ENCODE results near the gene TMEM259.

The TMEM259 gene

DNA sequence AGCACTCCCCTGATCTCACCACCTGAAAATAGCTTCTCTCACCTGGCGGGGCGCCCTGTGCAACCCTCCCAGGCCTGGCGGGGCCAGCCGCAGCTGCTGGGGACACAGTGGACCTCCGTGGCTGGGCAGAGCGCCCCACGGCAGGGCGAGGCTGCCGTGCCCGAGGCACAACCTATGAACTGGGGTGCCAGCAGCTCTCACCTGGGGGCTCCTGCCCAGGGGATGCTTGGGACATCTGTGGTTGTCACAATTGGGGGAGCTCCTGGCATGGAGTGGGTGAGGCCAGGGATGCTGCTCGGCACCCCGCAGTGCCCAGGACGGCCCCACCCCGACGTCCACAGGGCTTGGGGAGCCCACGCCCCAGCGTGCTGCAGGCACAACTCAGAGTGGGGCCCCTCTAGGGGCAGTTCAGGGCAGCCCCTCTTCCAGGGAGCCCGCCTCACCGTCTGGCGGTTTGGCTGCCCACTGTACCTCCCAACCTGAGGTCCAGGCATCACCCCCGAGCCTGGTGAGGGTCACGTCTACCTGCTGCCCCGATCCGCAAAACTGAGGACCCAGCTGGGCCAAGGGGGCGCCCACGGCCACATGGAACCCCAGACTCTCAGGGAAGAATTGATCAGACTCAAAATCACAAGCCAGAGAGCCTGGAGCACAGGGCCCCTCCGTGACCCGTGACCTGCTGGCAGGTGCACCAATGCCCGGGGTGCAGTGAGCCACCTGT is 5.7 kb downstream of the TMEM259 start:
- no peak for DNase-seq

DNA sequence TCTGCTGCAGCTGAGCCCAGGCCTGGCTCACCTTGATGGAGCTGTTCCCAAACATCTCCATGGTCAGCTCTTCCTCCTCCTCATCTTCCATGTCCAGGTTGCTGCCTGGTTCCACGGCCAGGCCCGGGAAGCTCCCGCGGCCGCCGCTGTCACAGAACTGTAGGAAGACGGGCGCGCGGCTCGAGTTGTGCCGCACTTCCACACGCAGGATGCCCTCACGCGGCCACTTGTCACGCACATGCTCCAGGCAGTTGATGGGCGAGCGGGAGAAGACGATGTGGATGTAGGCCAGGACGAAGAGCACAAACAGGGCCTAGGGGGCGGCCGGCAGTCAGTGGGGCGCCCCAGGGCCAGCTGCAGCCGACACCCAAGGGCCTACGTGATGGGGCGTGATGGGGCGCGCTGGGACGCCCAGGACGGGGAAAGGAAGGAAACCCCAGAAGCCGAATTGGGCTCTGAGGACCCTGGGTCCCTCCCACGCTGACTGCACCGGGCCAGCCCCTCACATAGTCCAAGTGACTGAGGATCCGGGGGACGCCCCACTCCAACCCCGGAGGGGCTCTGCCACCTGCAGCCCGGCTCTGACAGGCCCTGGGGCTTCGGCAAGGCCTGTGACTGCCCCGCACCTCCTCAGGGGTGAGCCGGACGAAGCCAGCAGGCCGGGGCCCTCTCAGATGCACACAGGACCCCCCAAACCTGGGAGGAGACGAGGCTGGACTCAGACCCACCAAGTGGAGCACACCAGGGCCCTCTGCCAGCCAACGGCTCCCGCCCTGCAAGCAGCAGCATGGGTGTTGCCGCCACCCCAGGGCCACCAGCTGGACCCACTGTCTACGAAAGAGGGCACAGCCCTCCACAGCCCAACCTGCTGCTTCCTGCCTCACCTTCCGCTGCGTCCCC is 6.5 kb downstream of the TMEM259 start:
- no peak for DNase-seq

DNA sequence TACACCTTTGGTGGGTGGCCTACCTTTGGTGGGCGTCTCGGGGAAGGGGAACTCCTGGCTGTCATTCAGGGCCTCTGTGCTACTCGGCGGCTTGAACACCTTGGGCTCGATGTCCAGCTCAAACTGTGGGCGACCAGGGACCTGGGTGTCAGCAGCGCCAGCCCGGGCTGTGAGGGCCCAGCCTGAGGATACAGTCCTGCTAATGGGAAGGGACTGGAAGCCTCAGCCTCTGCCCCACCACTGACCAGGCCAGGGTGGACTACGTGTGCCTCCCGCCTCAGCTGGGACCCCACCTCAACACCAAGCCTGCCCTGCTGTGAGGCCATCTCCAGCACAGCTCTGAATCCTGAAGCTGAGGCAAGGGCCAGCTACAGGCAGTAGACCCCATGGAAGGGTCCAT is 7.7 kb downstream of the TMEM259 start:
- no peak for DNase-seq

DNA sequence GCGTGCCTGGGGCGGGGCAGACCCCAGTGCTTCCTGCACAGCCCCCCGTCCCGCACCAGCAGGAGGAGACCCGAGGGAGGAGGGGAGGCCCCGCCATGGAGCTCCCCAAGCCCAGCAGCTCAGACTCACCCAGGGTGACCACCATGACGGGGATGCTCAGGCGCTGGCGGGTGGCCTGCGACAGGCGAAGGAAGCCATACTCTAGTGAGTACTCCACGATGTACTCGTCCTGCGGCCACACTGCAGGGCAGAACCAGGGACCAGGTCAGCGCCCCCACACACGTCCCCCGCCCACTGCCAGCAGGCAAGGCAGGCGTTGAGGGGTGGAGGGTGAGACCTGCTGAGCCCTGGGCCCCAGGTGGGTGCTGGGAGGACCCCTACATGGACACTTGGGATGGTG is 8.6 kb downstream of the TMEM259 start:
- no peak for DNase-seq

DNA sequence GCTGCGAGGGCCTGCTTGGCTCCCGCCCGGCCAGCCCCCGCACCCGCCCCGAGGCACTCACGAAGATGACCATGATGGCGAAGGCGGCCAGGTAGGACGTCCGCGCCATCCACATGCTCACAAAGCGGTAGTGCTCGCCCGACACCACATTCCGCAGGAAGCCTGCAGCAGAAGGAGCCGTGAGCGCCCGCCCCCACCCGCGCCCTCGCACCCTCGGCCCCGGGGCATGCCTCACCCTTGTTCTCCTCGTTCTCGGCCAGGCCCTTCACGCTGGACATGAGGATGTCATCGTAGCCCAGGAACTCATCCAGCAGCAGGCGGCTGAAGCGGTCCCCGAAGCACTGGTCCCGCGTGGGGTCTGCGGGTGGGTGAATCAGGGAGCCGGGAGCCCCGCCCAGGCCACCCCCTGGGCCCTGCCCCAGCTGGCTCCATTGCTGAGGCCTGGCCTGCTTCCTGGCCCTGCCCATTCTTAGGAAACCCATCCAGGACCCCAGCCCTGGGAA is 9.0 kb downstream of the TMEM259 start:
- no peak for DNase-seq

DNA sequence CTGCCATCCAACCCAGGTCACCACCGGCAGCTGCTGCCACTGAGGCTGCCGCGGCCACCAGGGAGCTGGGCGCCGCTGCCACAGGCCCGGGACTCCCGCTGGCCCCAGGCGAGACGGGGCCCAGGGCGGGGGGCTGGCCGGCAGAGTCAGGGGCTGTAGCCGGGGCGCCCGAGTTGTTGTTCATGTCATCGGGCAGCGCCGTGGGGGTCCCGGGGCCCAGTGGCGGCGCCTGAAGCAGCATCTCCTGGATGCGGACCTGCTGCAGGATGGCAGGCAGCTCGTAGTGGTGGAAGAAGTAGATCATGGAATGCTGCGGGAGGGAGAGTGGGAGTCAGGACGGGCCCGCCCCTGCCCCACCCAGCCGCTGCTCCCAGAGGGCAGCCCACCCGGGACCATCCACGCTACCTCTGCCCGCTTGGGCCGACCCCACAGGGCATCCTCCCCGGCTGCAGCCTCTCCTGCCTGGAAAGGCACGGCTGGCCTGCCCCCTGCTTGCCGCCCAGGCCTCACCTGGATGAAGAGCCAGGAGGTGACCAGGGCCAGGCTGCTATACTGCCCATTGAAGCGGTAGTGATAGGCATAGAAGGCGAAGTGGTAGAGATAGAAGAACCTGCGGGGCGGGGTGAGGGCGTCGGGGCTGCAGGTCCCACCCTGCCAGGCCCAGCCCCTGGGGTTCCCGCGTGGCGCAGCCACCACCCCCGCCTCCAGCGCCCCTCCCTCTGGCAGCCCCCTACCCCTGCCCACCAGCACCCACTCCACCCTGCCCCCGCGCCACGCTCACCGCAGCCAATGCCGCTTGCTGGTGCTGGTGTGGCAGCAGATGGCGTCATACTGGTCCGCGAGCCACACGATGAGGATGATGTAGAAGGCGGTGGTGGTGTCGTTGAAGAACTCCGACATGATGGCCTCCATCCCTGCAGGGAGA is 10.1 kb downstream of the TMEM259 start:
- DNase-seq, result no peak

DNA sequence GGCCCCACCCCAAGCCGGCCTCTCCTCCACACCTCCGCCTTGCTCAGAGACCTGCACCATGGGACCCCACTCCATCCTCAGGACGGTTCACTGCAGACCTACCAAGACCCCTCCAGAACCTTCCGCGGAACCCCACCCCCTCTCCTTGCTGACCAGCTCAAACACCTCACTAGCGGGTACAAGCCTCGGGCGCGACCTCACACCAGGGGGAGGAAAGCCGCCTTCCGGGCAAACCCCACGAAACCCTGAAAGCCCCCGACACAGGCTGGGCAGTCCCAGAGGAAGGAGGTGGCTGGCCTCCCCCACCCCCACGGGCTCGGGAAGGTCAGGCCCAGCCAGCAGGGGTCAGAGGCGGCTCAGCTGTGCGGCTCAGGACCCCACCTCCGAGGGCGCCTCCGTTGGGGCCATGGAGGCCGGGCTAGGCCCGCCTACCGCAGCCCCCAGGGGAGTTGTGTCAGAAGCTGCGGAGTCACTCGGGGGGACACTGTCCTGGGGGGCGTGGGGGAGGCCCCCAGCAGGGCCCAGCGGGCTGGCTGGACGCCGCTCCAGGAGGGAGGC is 10.9 kb downstream of the TMEM259 start:
- no peak for DNase-seq

DNA sequence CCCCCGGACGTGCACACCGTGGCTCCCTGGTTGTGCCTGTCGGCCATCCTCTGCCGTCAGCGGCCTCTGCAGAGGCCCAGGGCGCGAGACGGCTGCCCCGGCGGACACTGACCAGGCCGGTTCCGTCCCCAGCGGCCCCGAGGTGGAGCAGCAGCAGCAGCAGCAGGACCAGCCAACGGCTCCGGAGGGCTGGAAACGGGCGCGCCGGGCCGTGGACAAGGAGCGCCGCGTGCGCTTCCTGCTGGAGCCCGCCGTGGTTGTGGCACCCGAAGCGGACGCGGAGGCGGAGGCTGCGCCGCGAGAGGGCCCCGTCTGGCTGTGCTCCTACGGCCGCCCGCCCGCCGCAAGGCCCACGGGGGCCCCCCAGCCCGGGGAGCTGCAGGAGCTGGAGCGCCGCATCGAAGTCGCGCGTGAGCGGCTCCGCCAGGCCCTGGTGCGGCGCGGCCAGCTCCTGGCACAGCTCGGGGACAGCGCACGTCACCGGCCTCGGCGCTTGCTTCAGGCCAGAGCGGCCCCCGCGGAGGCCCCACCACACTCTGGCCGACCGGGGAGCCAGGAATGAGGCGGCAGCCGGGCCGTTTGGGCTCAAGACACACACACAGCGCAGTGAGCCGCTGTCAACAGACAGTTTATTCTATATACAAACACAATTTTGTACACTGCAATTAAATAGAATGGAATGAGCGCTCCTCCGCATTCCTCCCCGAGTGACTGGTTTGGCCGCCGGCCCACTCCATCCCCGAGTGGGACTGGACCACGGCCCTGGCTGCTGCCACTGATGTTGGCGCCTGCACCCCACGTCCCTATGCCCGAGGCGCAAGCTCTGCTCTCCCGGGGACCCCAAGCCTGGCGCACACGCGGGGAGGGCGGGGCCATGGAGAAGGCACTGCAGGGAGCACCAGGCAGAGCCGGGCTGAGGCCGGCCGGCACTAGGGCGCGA is 11.6 kb downstream of the TMEM259 start:
- no peak for DNase-seq

DNA sequence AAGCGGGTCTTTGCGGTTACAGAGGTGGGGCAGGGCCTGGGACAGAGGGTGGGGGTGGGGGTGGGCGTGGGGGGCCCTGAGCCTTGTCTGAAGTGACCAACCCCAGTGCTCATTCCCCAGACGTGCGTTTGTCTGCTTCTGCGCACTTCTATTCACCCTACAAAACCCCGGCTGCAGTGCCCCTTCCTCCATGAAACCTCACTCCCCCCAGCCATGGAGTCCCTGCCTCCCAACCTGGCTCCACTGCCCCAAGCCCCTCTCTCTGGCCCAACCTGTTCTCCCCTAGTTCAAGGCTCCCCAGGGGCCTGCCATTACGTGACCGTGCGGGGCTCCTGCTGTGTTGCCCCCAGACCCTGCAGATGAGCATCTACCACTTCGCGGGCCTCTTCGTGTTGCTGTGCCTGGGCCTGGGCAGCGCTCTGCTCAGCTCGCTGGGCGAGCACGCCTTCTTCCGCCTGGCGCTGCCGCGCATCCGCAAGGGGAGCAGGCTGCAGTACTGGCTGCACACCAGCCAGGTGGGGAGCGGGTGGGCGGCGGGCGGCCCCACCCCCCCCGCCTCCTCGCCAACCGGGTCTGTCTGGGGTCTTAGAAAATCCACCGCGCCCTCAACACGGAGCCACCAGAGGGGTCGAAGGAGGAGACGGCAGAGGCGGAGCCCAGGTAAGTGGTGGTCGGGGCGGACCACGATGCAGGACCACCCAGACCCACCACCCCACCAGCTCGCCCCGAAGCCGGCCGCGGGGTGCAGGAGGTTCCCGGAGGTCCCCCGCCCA is 12.5 kb downstream of the TMEM259 start:
- DNase-seq, result no peak

DNA sequence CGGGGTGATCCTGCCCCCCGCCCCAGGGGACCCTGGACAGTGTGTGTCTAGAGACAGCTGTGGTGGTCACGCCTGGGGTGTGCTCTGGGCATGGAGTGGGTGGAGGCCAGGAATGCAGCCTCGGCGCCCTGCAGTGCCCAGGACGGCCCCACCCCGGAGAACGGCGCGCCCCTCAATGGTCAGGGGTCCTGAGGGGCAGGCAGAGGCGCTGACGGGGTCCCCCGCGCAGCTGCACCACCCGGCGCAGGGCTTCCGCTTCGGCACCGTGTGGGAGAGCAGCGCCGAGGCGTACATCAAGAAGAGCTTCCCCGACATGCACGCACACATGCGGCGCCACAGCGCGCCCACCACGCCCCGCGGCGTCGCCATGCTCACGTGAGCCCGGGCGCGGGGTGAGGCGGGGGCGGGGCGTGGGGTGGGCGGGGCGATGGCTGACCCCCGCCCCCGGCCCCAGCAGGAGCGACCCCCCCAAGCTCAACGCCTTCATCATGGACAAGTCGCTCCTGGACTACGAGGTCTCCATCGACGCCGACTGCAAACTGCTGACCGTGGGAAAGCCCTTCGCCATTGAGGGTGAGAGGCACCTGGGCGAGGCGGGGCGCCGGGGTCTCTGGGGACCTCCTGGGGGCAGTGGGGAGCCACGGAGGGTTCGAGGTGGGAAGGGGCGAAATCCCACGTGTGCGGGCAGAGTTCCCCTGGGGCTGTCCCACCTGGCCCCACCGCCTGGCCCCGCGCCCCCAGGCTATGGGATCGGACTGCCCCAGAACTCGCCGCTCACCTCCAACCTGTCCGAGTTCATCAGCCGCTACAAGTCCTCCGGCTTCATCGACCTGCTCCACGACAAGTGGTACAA is 13.3 kb downstream of the TMEM259 start:
- no peak for DNase-seq

DNA sequence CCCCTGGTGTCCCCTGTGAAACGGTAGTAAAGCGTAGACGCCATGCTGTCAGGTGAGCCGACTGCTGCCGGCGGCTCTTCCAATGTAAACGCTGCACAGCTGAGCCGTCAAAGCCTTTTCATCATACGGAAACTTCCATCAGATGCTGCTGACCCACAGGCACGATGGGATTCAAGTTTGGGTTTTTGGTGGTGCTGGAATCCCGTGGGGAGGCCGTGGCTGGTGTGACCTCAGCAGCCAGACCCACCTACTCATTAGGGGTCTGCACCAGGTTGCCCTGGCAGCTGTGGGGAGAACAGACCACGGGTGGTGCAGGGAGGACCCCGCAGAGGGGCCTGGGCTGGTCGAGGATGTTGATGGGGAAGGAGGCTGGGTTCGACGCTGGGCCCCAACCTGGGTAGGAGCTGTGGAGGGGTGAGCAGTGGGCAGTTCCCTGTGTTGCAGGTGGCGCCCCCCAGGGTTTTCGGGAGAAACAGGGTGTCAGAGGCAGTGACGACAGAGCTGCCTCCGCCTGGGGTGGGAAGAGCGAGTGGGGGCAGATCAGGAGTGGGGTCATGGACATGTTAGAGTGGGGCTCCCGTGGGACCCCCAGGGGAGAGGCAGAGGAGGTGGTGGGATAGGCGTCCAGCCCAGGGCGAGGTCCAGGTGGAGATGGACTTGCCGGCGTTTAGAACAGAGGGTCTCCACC is 14.1 kb downstream of the TMEM259 start:
- DNase-seq, result no peak

DNA sequence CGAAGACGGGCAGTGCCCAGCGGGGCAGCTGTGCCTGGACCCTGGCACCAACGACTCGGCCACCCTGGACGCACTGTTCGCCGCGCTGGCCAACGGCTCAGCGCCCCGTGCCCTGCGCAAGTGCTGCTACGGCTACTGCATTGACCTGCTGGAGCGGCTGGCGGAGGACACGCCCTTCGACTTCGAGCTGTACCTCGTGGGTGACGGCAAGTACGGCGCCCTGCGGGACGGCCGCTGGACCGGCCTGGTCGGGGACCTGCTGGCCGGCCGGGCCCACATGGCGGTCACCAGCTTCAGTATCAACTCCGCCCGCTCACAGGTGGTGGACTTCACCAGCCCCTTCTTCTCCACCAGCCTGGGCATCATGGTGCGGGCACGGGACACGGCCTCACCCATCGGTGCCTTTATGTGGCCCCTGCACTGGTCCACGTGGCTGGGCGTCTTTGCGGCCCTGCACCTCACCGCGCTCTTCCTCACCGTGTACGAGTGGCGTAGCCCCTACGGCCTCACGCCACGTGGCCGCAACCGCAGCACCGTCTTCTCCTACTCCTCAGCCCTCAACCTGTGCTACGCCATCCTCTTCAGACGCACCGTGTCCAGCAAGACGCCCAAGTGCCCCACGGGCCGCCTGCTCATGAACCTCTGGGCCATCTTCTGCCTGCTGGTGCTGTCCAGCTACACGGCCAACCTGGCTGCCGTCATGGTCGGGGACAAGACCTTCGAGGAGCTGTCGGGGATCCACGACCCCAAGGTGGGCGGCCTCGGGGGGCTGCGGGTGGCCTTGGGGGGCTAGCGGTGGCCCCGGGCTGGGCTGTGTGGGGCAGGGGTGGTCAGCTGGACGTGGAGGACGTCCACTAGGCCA is 15.9 kb downstream of the TMEM259 start:
- no peak for DNase-seq

DNA sequence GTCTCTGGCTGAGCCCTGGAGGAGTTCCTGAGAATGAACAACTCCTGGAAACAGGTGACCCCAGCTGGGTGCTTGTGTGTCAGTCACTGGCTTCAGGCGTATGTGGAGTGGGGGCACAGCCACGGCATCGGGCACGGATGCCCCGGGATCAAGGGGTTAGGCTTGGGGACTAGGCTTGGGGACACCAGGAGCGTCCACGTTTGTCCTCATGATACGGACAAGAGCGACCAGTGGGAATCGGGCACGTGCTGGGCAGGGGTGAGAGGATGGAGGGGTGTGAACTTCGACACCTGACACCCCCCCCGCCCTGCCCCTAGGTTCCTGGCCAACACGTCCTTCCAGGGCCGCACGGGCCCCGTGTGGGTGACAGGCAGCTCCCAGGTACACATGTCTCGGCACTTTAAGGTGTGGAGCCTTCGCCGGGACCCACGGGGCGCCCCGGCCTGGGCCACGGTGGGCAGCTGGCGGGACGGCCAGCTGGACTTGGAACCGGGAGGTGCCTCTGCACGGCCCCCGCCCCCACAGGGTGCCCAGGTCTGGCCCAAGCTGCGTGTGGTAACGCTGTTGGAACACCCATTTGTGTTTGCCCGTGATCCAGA is 16.6 kb downstream of the TMEM259 start:
- no peak for DNase-seq

DNA sequence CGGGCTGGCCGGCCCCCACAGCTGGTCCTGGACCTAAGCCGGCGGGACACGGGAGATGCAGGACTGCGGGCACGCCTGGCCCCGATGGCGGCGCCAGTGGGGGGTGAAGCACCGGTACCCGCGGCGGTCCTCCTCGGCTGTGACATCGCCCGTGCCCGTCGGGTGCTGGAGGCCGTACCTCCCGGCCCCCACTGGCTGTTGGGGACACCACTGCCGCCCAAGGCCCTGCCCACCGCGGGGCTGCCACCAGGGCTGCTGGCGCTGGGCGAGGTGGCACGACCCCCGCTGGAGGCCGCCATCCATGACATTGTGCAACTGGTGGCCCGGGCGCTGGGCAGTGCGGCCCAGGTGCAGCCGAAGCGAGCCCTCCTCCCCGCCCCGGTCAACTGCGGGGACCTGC is 17.6 kb downstream of the TMEM259 start:
- no peak for DNase-seq

DNA sequence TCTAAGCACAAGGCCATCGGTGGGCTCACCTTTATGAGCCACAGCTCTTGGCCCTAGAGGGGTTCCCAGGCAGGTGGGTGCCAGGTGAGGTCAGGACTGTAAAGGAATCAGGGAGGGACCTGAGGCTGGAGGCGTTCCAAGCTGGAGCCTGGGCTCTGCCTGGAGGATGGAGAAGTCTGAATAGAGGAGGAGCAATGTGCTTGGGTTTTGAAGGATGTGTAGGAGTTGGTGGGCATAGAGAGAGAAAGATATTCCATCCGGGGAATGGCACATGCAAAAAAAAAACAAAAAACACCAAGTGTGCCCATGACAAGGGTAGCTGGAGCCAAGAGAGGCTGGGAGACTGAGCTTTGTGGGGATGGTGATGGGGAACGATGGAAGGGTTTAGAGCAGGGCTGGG is 18.3 kb downstream of the TMEM259 start:
- DNase-seq, result no peak

DNA sequence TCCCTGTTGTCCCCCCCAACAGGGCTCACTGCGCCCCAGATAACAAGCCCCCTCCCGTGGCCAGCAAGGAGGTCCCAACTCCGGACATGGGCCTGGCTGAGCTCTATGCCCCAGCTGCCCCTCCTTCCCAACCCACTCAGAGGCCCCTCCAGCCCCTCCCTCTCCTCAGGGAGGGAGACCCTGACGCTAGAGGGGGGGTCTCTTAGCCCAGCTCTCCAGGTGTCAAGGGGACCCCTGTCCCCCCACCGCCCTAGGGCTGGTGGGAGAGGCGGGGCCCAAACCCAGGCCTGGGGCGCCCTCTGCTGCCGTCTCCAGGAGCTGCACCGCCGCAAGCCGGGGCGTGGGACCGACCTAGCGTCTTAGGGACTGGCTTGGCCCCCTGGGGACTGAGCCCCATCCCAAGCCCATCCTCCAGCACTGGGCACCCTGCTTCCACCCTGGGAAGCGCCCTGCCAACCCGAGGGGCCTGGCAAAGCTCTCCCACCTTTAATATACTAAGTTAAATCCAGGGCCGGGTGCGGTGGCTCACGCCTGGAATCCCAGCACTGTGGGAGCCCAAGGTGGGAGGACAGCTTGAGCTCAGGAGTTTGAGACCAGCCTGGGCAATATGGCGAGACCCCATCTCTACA is 19.3 kb downstream of the TMEM259 start:
- no peak for DNase-seq

All from NCI-H2029 treated with DMSO at 0.1 percent for 48 hours (cell line).